Measurements from ENCODE around the gene OR51B2.

The OR51B2 gene

DNA sequence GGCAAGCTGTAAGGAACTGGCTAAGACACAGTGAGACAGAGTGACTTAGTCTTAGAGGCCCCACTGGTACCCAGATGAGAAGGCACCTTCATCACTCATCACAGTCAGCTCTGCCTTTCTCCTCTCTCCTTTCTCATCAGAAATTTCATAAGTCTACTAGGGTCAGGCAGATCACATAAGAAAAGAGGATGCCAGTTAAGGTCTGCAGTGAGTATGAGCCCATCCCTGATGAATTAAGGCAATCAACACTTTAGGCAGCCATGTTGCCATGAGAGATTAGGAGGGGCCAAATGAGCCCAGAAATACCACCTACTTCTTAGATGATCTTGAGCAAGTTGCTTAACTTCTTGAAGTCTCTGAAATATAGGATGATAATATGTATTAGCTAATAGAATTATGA lies 42.5 kb downstream of the OR51B2 start:
- no peak for DNase-seq

DNA sequence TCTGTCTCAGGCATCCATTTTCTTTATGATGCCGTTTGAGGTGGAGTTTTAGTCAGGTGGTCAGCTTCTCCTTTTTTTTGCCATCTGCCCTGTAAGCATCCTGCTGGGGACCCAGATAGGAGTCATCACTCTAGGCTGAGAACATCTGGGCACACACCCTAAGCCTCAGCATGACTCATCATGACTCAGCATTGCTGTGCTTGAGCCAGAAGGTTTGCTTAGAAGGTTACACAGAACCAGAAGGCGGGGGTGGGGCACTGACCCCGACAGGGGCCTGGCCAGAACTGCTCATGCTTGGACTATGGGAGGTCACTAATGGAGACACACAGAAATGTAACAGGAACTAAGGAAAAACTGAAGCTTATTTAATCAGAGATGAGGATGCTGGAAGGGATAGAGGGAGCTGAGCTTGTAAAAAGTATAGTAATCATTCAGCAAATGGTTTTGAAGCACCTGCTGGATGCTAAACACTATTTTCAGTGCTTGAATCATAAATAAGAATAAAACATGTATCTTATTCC lies 43.5 kb downstream of the OR51B2 start:
- no peak for DNase-seq

DNA sequence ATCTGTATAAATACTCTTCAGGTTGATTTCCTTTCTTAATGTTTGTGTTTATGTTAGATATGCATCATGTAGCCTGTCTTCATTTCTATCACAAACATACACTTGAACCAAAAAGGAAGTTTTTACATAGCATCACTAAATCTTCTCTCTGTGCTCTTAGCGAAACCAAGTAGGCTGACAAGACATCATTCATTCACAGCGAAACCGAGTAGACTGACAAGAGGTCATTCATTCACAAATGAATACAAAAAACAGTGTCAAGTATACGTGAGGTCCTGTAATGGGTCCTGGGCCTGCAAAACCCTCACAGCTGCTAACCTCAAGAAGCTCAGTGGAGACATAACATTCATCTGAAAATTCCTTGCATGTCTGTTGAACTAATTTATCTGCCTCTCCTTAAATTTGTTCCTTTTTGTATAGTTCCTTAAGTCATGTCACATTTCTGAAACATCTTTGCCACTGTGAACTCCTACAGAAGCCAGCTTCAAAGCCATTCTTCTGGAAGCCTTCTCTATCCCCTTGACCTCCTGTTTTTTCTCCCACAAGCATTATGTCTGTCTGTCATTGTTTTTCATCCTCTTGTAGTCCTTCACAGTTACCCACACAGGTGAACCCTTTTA lies 44.5 kb downstream of the OR51B2 start:
- no peak for DNase-seq

DNA sequence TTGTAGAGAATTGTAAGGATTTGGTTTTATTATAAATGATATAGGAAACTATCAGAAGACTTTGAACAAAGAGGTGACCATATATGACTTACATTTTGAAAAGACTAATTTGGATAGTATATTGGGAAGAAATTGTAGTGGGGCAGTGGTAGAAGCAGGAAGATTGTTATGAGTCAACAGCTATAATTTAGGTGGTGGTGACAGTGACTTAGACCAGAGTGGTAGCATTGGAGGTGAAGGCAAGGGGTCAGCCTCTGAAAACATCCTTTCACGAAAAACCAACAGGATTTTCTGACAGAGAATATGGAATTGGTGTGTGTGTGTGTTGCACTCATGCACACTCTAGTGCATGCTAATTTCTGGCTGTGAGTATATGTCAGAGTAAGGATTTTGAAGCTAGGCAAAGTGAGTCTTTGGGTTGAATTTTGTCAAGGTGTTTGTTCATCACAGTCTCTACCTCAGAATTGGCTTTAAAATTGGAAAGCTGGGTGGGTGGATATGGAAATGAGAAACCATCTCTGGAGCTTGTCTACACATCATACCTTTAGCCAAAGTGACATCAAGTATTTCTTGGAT lies 46.2 kb downstream of the OR51B2 start:
- DNase-seq: no peak

DNA sequence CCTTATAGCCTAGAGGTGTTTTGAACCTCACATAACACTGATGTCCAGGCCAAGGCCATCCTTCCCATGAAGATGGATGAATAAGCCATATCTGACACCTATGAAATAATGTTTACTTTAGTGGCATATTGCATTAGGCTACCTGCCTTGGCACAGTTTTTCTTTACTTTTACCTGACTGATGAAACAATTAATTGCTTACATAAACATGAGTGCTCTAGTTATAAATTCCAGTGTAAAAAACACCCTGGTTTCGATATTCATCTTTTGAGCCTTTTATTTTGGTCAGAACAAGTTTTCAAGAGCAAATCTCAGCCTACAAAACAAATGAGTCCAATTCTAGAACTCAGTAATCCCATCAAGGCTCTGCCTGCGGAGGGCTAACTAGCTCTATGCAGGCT lies 47.4 kb downstream of the OR51B2 start:
- DNase-seq: no peak

DNA sequence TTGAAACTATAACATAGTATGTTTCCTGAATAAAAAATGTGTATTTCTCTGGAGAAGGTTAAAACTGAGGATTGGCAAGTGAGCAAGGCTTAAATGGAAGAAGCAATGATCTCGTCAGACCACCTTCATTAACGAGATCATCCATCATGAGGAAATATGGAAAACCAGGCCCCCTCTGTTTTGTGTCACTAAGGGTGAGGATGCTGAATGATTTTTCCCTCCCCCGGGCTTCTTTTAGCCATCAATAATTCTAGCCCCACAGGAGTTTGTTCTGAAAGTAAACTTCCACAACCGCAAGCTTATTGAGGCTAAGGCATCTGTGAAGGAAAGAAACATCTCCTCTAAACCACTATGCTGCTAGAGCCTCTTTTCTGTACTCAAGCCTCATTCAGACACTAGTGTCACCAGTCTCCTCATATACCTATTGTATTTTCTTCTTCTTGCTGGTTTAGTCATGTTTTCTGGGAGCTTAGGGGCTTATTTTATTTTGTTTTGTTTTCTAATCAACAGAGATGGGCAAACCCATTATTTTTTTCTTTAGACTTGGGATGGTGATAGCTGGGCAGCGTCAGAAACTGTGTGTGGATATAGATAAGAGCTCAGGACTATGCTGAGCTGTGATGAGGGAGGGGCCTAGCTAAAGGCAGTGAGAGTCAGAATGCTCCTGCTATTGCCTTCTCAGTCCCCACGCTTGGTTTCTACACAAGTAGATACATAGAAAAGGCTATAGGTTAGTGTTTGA lies 48.6 kb downstream of the OR51B2 start:
- no peak for DNase-seq

DNA sequence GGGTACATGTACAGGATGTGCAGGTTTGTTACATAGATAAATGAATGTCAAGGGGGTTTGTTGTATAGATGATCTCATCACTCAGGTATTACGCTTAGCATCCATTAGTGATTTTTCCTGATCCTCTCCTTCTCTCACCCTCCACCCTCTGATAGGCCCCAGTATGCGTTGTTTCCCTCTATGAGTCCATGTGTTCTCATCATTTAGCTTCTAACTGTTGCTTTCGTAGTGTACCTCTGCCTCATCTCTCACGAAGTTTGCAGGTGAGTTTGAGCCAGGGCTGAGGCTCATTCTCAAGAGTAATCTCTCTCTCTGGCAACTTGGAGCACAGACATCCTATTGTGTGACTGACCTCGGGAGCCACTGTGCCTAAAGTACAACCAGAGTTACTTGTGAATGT lies 49.7 kb downstream of the OR51B2 start:
- no peak for DNase-seq

Data from activated naive CD4-positive, alpha-beta T cell (primary cell).